SU-DHL-6 (cell line): ENCODE results near the gene FANCL.
"Not testable (repeated sequence)": the region's sequence is repeated elsewhere in the genome, so short reads cannot be mapped to it uniquely, and the experiment has no call there.

Source experiments
- CTCF ChIP-seq: fragments of 200-600 bp; sonication (generic); IDR thresholded peaks from one replicate; pipeline ENCODE4 v1.5.1; 2017; ENCODE audit warnings: antibody characterized with exemption, mild to moderate bottlenecking, low read length, moderate library complexity; ENCODE audit not compliant: insufficient read depth, poor library complexity, severe bottlenecking
- EZH2phosphoT487 ChIP-seq: fragments of 200-600 bp; sonication (generic), shearing (Covaris generic); conservative IDR thresholded peaks from 2 replicates; pipeline ENCODE4 v1.6.1; 2018; ENCODE audit warnings: mild to moderate bottlenecking, antibody characterized with exemption, low read length, moderate library complexity, mixed read lengths

GRCh38 chr2:58169845-58170244, 71.3 kb downstream of the FANCL start:
- not testable (repeated sequence) for TF ChIP-seq CTCF, EZH2phosphoT487
